GOT3 (cell line): ENCODE results near the gene FCSK.
"Not testable (repeated sequence)": the region's sequence is repeated elsewhere in the genome, so short reads cannot be mapped to it uniquely, and the experiment has no call there.

Experiments
- DNase-seq: peaks from one replicate; lab custom pipeline; 2025; ENCODE audit warnings: mixed read lengths; lab: John Stamatoyannopoulos, UW

The FCSK gene

GRCh38 chr16:70432356-70432722 is 22.1 kb upstream of the FCSK start:
- no peak for DNase-seq

GRCh38 chr16:70432723-70433457 is 21.5 kb upstream of the FCSK start:
- no peak for DNase-seq

- no peak for DNase-seq
Measured at GRCh38 chr16:70433458-70434103, 20.8 kb upstream of the FCSK start.

GRCh38 chr16:70434484-70435260 is 19.7 kb upstream of the FCSK start:
- DNase-seq, result no peak

GRCh38 chr16:70437017-70437581 is 17.3 kb upstream of the FCSK start:
- DNase-seq, result no peak

- no peak for DNase-seq
Measured at GRCh38 chr16:70437582-70438557, 16.5 kb upstream of the FCSK start.

GRCh38 chr16:70438585-70438968 is 15.8 kb upstream of the FCSK start:
- DNase-seq, result no peak

GRCh38 chr16:70438969-70439862 is 15.2 kb upstream of the FCSK start, which contains the start of gene ST3GAL2:
TSS of gene ST3GAL2 (minus strand) at chr16:70439100. CDS start at chr16:70398530, 40,570 bp downstream.
- DNase-seq, result peak; percentile 72

GRCh38 chr16:70440009-70440692 is 14.2 kb upstream of the FCSK start:
- no peak for DNase-seq

GRCh38 chr16:70441406-70441990 is 12.9 kb upstream of the FCSK start:
- no peak for DNase-seq

- no peak for DNase-seq
Measured at GRCh38 chr16:70442344-70442743, 12.1 kb upstream of the FCSK start.

GRCh38 chr16:70444249-70445063 is 9.9 kb upstream of the FCSK start:
- DNase-seq, result no peak

- no peak for DNase-seq
Measured at GRCh38 chr16:70448075-70448474, 6.3 kb upstream of the FCSK start.

GRCh38 chr16:70450142-70451003 is 4.0 kb upstream of the FCSK start:
- not testable (repeated sequence) for DNase-seq

- DNase-seq, result not testable (repeated sequence)
Measured at GRCh38 chr16:70451004-70451340, 3.4 kb upstream of the FCSK start.

- DNase-seq, result no peak
Measured at GRCh38 chr16:70453117-70453891, 1.1 kb upstream of the FCSK start.

GRCh38 chr16:70453892-70454221 is 538 bp upstream of the FCSK start:
- DNase-seq, result no peak
